22Rv1 (cell line): Measurements from ENCODE around the gene CCDC149.

Source experiments
- ZFX ChIP-seq: fragments of 450-650 bp; IDR thresholded peaks from 2 replicates; pipeline ENCODE4 v1.6.1; 2017; ENCODE audit warnings: antibody characterized with exemption, borderline replicate concordance
- TF ChIP-seq, protein P1 (sequence below): fragments of 450-650 bp; IDR thresholded peaks from 2 replicates; pipeline ENCODE4 v1.5.1; 2017; ENCODE audit warnings: mild to moderate bottlenecking

DNA sequence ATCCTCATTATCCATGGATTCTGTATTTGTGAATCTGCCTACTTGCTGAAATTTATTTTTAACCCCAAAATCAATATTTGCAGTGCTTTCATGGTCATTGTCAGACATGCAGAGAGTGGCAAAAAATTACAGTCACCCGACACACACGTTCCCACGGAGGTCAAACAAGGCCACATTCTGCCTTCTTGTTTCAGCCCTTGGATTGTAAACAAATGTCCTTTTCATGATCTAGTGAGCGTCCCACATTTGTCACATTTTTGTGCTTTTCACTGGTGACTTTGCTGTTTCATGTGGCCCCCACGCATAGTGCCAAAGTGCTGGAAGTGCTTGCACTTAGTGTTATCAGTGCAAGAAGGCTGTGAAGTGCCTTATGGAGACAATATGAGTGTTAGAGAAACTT is 72.5 kb downstream of the CCDC149 start:
- TF ChIP-seq, protein P1, sequence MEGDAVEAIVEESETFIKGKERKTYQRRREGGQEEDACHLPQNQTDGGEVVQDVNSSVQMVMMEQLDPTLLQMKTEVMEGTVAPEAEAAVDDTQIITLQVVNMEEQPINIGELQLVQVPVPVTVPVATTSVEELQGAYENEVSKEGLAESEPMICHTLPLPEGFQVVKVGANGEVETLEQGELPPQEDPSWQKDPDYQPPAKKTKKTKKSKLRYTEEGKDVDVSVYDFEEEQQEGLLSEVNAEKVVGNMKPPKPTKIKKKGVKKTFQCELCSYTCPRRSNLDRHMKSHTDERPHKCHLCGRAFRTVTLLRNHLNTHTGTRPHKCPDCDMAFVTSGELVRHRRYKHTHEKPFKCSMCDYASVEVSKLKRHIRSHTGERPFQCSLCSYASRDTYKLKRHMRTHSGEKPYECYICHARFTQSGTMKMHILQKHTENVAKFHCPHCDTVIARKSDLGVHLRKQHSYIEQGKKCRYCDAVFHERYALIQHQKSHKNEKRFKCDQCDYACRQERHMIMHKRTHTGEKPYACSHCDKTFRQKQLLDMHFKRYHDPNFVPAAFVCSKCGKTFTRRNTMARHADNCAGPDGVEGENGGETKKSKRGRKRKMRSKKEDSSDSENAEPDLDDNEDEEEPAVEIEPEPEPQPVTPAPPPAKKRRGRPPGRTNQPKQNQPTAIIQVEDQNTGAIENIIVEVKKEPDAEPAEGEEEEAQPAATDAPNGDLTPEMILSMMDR: no peak
- TF ChIP-seq ZFX: no peak
